ENCODE results near the gene KRT76.

DNA sequence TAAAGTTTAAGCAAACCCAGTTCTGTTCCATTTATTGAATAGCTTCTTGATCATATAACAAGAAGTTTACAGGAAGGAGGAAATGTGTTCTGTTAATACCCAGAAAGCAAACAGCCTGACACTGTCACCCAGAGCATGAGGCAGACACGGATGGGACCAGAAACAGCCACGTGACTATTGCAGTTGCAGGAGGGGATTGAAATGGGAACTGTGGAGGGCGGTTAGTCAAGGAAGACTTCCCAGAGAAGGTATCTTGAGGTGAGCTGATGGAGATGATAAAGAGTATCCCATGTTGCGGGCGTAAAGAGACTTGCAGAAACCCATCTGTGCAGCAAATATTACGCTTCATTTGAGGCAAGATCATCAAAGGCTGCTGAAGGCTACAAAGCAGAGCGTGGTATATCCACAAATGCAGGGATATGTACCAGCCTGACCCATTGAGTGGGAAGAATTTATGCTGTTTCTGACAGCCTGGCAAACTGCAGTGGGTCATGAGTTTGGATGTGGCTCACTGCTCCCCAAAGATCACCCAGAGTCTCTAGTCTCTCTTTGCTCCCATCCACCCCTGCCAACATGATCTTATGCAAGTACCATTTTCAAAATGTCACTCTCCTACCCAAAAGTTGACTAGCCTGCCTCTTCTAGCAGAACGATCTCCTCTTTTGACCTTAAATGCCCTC lies 20.7 kb downstream of the KRT76 start:
- no peak for TF ChIP-seq CTCF (IDR thresholded peaks at IDR 0.05)
- TF ChIP-seq POLR2A (IDR thresholded peaks at IDR 0.05), result no peak
- no peak for TF ChIP-seq EP300 (IDR thresholded peaks at IDR 0.05)

All from tibial nerve (tissue), 4 donors.